ENCODE measurements around the gene MLST8.

The MLST8 gene

GRCh38 chr16:2165861-2166260 is 39.4 kb upstream of the MLST8 start:
- no peaks in the 10 kb centered on the region for H3K27me3 ChIP-seq (replicated peaks; ENCODE audit: control insufficient read depth, insufficient read depth, low read length)
- H3K36me3 ChIP-seq (ENCODE audit: control insufficient read depth, insufficient read depth, low read length), result peaks cover 27% of the 10 kb centered on the region
- no peak for DNase-seq (ENCODE audit: extremely low read depth, insufficient read length)
- no peak for TF ChIP-seq CTCF (IDR thresholded peaks at IDR 0.05; ENCODE audit: insufficient read depth, low read length, poor library complexity, severe bottlenecking)
- no peak overlapping the region for H3K4me3 ChIP-seq (replicated peaks; ENCODE audit: low read depth, low read length)

- H3K27me3 ChIP-seq (replicated peaks; ENCODE audit: control insufficient read depth, insufficient read depth, low read length), result no peaks in the 10 kb centered on the region
- TF ChIP-seq CTCF (IDR thresholded peaks at IDR 0.05; ENCODE audit: insufficient read depth, low read length, poor library complexity, severe bottlenecking), result no peak
- peaks cover 27% of the 10 kb centered on the region for H3K36me3 ChIP-seq (ENCODE audit: control insufficient read depth, insufficient read depth, low read length)
- no peak for DNase-seq (ENCODE audit: extremely low read depth, insufficient read length)
- no peak overlapping the region for H3K4me3 ChIP-seq (replicated peaks; ENCODE audit: low read depth, low read length)
These were observed 38.8 kb upstream of the MLST8 start for GRCh38 chr16:2166263-2167067.

GRCh38 chr16:2167068-2167638 is 38.1 kb upstream of the MLST8 start:
- no peak for DNase-seq (ENCODE audit: extremely low read depth, insufficient read length)
- H3K36me3 ChIP-seq (ENCODE audit: control insufficient read depth, insufficient read depth, low read length), result peaks cover 28% of the 10 kb centered on the region
- H3K4me3 ChIP-seq (replicated peaks; ENCODE audit: low read depth, low read length), result no peak overlapping the region
- no peak for TF ChIP-seq CTCF (IDR thresholded peaks at IDR 0.05; ENCODE audit: insufficient read depth, low read length, poor library complexity, severe bottlenecking)
- H3K27me3 ChIP-seq (replicated peaks; ENCODE audit: control insufficient read depth, insufficient read depth, low read length), result no peaks in the 10 kb centered on the region

GRCh38 chr16:2170080-2170479 is 35.2 kb upstream of the MLST8 start:
- Histone ChIP-seq H3K27me3 (replicated peaks; ENCODE audit: control insufficient read depth, insufficient read depth, low read length) (no peaks in the 10 kb centered on the region), H3K36me3 (ENCODE audit: control insufficient read depth, insufficient read depth, low read length) (peaks cover 30% of the 10 kb centered on the region), H3K4me3 (replicated peaks; ENCODE audit: low read depth, low read length) (no peak overlapping the region)
- no peak for TF ChIP-seq CTCF (IDR thresholded peaks at IDR 0.05; ENCODE audit: insufficient read depth, low read length, poor library complexity, severe bottlenecking)
- DNase-seq (ENCODE audit: extremely low read depth, insufficient read length), result no peak

GRCh38 chr16:2170587-2171435 is 34.4 kb upstream of the MLST8 start:
- Histone ChIP-seq H3K36me3 (ENCODE audit: control insufficient read depth, insufficient read depth, low read length) (peaks cover 33% of the 10 kb centered on the region), H3K27me3 (replicated peaks; ENCODE audit: control insufficient read depth, insufficient read depth, low read length) (no peaks in the 10 kb centered on the region), H3K4me3 (replicated peaks; ENCODE audit: low read depth, low read length) (no peak overlapping the region)
- no peak for TF ChIP-seq CTCF (IDR thresholded peaks at IDR 0.05; ENCODE audit: insufficient read depth, low read length, poor library complexity, severe bottlenecking)
- no peak for DNase-seq (ENCODE audit: extremely low read depth, insufficient read length)
